NCI-H345 (cell line): Measurements from ENCODE around the gene FAM111A.
"Not testable (repeated sequence)": the region's sequence is repeated elsewhere in the genome, so short reads cannot be mapped to it uniquely, and the experiment has no call there.

Experiments used
- DNase-seq: peaks from one replicate; lab custom pipeline; 2025; lab: John Stamatoyannopoulos, UW

Gene FAM111A

GRCh38 chr11:59142530-59143507, at the start of gene FAM111A:
Gene FAM111A, plus strand, starts transcription at chr11:59142856. Its CDS starts 6,017 bp downstream, at chr11:59148873.
- DNase-seq: peak; percentile 94

- not testable (repeated sequence) for DNase-seq
Observed at GRCh38 chr11:59093576-59093975, 49.1 kb upstream of the FAM111A start.

- not testable (repeated sequence) for DNase-seq
Observed at GRCh38 chr11:59095225-59095624, 47.4 kb upstream of the FAM111A start.

- DNase-seq: not testable (repeated sequence)
Observed at GRCh38 chr11:59095972-59096575, 46.6 kb upstream of the FAM111A start.

- no peak for DNase-seq
Observed at GRCh38 chr11:59097113-59097708, 45.4 kb upstream of the FAM111A start.

- not testable (repeated sequence) for DNase-seq
Observed at GRCh38 chr11:59097938-59098337, 44.7 kb upstream of the FAM111A start.

- DNase-seq: no peak
Observed at GRCh38 chr11:59102259-59102765, 40.3 kb upstream of the FAM111A start.

- DNase-seq: peak; percentile 99
Observed at GRCh38 chr11:59106363-59107336, 36.0 kb upstream of the FAM111A start, which contains the start of gene FAM111B. Gene FAM111B, plus strand, starts transcription at chr11:59107237. Its CDS starts 2,389 bp downstream, at chr11:59109626.

- DNase-seq: peak; percentile 14
Observed at GRCh38 chr11:59107721-59108120, 34.9 kb upstream of the FAM111A start.

GRCh38 chr11:59112494-59112893, 30.2 kb upstream of the FAM111A start:
- DNase-seq: no peak

- DNase-seq: no peak
Observed at GRCh38 chr11:59114344-59114743, 28.3 kb upstream of the FAM111A start.

- no peak for DNase-seq
Observed at GRCh38 chr11:59115553-59115952, 27.1 kb upstream of the FAM111A start.

- no peak for DNase-seq
Observed at GRCh38 chr11:59117774-59118173, 24.9 kb upstream of the FAM111A start.

- DNase-seq: no peak
Observed at GRCh38 chr11:59119826-59120225, 22.8 kb upstream of the FAM111A start.

GRCh38 chr11:59135648-59136461, 6.8 kb upstream of the FAM111A start:
- DNase-seq: peak; percentile 56

GRCh38 chr11:59136551-59136950, 6.1 kb upstream of the FAM111A start:
- DNase-seq: not testable (repeated sequence)

- no peak for DNase-seq
Observed at GRCh38 chr11:59137190-59137589, 5.5 kb upstream of the FAM111A start.

GRCh38 chr11:59138643-59139042, 4.0 kb upstream of the FAM111A start:
- DNase-seq: no peak

- DNase-seq: no peak
Observed at GRCh38 chr11:59141191-59141590, 1.5 kb upstream of the FAM111A start.
